HG02623 (cell line): ENCODE measurements around the gene WAPL.
A peak's percentile ranks its signal among the peaks of the same experiment; 100 is the strongest.
"Not testable (repeated sequence)": the region's sequence is repeated elsewhere in the genome, so short reads cannot be mapped to it uniquely, and the experiment has no call there.

ENCODE experiments used
- ATAC-seq: cut with Tn5 transposase; IDR thresholded peaks from one replicate; pipeline ENCODE4 v1.9.1; 2021; ENCODE audit warnings: moderate library complexity; ENCODE audit not compliant: unreplicated experiment

Gene WAPL

GRCh38 chr10:86391236-86391840 lies 130.3 kb downstream of the WAPL start:
- ATAC-seq, result no peak

GRCh38 chr10:86390337-86391120 lies 131.1 kb downstream of the WAPL start:
- ATAC-seq, result no peak

- peak; percentile 73 for ATAC-seq
Measured at GRCh38 chr10:86389441-86390193, 132.0 kb downstream of the WAPL start.

- ATAC-seq, result not testable (repeated sequence)
Measured at GRCh38 chr10:86389109-86389440, 132.5 kb downstream of the WAPL start.

GRCh38 chr10:86388119-86388704 lies 133.4 kb downstream of the WAPL start:
- ATAC-seq, result no peak

GRCh38 chr10:86387178-86387794 lies 134.3 kb downstream of the WAPL start:
- no peak for ATAC-seq

GRCh38 chr10:86385806-86386205 lies 135.8 kb downstream of the WAPL start:
- no peak for ATAC-seq
